NCI-H460 (cell line): ENCODE results near the gene OR4D2. TPM values are rescaled to one million over a fixed set of nuclear protein-coding genes. Genes with fewer than 3 reads are reported as not detected.

ENCODE experiments used
- DNase-seq: peaks from one replicate; pipeline ENCODE4 v3.0.0-alpha.2; 2016; ENCODE audit warnings: low read depth; ENCODE audit errors: extremely low read depth
- total RNA-seq: library from RNA; depleted of rRNA; stranded (reverse); fragments of >200 nt; shearing (Covaris generic); gene quantifications from 2 replicates; pipeline ENCODE4 v1.2.3, GENCODE V29; 2014

OR4D2 gene
- total RNA-seq, 1 experiment from 2014 or later = not detected

- DNase-seq = peak; percentile 35
Observed at GRCh38 chr17:58172369-58173071, 5.7 kb downstream of the OR4D2 start.

DNA sequence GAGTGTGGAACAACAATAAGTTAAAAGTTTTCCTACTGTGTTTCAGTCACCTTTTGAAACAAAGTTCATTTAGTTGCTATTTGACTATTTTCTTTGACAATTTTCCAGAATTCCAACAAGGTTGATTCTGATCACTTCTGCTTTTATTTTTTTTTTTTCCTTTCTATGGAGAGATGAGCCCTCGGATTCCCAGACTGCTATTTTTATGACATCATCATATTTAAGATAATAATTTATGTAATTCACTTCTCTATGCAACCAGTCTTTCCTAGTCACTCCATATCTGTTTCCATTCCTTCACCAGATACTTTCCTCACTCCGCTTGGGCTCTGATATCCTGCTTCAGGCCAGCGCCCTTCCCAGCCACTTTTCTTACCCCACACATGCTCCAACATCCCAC lies 8.1 kb downstream of the OR4D2 start:
- DNase-seq = no peak

DNA sequence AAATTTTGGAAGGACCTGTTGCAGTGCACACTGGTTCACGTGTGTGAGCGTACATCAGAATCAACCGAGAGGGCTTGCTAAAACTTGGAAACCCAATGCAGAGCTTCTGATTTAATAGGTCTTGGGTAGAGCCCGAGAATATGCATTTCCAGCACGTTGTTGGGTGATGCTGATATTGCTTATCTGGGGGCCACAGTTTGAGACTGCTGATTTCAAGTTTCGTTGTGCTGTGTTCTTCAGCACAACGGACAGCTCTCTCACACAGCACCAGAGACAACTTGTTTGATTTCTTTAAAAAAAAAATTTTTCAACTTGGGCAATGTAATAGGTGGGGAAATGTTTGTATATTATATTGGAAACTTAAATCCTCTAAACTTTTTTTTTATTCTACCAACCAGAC lies 9.4 kb downstream of the OR4D2 start:
- DNase-seq = no peak

DNA sequence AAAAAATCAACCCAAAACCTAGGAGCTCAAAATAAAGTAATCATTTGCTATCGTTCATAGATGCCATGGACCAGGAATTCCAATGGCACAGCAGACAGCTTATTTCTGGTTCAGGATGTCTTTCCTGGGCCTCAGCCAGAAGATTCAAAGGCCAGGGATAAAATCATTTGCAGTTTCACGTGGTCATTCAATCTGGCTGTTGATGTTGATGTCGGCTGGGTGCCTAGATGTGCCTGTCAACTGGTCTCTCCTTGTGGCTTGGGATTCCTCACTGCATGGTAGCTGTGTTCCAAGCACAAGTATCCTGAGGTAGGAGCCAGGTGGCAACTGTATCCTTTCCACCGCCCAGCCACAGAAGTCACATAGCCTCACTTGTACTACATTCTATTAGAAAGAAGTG lies 15.0 kb downstream of the OR4D2 start:
- DNase-seq = no peak

- DNase-seq = no peak
Observed at GRCh38 chr17:58183514-58183913, 16.7 kb downstream of the OR4D2 start.

DNA sequence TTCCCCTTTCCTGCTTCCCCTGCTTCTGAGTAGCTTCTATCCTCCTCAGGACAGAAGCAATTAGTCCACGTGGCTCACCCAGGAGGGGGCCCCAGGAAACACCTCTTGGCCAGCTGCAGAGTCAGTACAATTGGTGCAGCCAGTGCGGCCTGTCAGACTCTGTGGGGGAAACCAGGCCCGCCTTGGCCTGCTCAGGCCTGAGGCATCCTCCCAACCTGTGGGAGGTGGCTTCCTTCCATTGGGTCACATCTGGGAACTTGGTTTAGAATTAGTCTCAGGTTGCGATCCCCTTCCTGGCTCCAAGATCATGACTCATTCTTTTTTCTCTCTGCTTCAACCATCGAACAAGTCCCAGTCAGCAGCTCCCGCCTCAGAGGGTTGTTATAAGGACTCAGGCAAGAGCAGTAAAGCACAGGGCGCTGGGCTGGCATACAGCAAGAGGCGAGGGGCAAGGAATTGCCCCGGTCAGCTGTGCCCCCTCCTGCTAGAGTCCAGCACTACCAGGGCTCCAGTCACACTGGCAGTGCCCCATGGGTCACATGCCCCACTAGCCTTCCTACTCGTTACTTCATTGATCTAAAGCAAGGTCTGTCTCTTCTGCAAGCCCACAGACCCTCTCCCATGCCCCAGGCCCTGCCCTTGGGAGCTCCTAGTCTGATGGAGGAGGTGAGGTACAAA lies 17.7 kb downstream of the OR4D2 start:
- no peak for DNase-seq

DNA sequence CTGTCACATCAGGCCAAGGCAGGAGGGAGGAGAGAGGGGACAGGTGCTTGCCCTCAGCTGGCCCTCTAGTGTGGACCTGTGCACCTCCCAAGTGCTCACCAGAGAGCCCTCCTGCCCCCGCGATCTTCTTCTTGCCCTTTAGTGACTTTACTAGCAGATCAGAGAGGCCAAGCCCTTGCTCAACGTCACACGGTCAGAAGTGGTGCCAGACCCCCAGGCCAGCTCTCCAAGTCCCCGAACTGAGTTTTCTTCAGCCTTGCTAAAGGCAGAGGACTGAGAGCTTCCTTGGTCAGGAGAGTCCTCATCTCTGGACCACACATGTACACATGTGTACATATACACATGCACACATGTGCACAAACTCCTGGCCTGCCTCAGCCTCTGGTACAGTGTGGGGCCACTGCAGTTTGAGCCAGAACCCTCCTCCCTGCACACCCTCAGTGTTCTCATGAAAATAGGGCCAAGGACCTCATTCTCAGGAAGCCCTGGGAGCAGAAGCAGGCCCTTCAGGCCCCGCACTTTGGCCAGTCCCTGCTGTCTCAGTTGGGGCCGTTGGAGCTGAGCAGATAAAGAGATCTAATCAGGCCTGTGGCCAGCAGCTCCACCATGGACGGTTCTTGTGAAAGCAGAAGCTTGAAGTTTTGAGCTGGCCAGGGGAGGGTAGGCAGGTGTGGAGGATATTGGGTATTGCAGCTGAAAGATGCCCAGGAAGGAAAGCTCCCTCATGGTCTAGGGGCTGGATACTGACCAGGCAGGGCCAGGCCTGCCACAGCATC lies 18.4 kb downstream of the OR4D2 start:
- DNase-seq = no peak

- no peak for DNase-seq
Observed at GRCh38 chr17:58186591-58186990, 19.8 kb downstream of the OR4D2 start.

DNA sequence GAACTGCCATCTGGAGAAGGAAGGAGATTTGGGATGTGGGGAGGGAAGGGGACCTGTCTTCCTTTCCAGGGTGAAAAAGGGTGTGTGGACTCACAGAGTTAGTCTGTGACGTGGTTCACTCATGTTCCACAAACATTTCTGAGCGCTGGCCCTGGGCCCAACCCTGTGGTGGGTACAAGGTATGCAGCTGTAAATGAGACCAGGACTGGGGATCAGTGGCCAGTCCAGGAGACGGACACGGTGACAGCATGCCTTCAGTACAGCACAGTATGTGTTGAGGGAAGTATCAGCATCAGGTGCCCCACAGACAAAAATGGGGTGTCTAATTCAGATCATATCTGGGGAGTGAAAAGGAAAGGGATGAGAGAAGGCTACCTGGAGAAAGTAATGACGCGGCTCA lies 20.3 kb downstream of the OR4D2 start:
- no peak for DNase-seq

DNA sequence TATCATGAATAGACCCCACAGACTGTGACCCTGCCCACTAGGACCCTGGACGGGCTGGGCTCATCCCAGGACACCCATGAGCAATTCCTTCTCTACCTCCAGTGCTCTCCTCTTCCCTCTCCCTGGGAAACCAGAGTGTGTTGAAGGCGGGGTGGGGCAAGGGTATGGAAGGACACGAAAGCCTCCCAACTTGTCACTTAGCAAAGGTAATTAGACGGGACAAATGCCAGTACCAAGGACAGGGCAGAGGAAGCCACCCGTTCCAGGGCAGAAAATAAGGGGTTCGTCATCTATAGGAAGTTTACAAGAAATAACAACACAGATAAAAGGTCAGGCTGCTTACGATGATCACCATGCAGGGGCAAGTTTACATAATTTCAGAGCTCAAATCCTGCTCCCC lies 20.9 kb downstream of the OR4D2 start:
- DNase-seq = no peak

GRCh38 chr17:58189436-58190146 lies 22.8 kb downstream of the OR4D2 start:
- peak; percentile 7 for DNase-seq

GRCh38 chr17:58191241-58191896 lies 24.6 kb downstream of the OR4D2 start:
- DNase-seq = no peak

- no peak for DNase-seq
Observed at GRCh38 chr17:58192612-58193011, 25.8 kb downstream of the OR4D2 start, which contains the start of gene EPX. TSS of gene EPX (plus strand) at chr17:58192726. CDS start at chr17:58192847, 121 bp downstream.

- DNase-seq = no peak
Observed at GRCh38 chr17:58193641-58194255, 27.0 kb downstream of the OR4D2 start.

- no peak for DNase-seq
Observed at GRCh38 chr17:58195518-58196123, 28.8 kb downstream of the OR4D2 start.

DNA sequence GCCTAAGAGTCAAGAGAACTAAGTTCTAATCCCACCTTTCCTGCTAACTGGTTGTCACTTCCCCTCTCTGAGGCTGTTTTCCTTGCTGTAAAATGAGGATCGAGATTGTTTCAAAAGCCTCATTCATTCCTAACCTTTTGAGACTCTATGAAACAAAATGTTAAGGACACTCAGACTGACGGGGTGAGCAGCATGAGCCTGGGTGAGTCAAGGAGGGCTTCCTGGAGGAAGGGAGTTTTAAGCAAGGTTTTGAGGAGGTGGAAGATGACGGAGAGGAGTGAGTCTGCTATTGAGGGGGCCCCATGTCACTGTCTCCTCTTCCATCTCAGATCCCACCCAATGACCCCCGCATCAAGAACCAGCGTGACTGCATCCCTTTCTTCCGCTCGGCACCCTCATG lies 29.8 kb downstream of the OR4D2 start:
- no peak for DNase-seq

DNA sequence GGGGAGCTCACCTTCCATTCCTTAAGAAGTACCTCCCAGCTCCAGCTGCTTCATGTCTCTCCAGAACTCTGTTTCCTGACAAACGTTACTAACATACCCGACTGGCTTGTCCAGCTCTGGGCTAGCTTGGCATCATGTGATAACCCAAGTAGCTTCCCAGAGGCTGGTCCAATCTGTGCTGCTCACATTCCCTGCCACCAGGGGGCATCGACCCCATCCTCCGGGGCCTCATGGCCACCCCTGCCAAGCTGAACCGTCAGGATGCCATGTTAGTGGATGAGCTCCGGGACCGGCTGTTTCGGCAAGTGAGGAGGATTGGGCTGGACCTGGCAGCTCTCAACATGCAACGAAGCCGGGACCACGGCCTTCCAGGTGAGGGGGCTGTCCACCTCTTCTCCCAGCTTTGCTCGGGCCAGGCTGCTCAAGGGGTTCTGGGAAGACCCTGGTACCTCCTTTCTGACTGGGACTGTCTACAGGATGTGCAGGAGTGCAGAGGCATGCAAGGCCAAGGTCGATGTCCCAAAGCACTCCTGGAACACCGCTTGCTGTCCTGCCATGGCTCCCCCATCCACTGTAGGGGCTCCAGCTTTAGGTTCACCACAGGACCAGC lies 33.3 kb downstream of the OR4D2 start:
- DNase-seq = peak; percentile 53

DNA sequence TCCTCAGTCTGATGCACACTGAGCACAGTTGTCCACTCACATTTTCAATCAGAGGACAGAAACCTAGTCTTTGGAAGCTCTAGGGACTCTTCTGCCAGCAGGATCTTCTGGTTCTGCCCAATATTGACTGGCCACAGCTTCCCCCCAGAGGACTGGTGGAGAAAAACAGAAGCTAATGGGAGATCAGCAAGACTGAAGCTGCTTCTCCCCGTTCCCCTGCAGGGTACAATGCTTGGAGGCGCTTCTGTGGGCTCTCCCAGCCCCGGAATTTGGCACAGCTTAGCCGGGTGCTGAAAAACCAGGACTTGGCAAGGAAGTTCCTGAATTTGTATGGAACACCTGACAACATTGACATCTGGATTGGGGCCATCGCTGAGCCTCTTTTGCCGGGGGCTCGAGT lies 36.1 kb downstream of the OR4D2 start:
- DNase-seq = no peak

- DNase-seq = no peak
Observed at GRCh38 chr17:58204796-58205195, 38.0 kb downstream of the OR4D2 start.
